GM19023 (cell line): ENCODE data around the gene ROBO3.

Experiments used
- ATAC-seq: cut with Tn5 transposase; IDR thresholded peaks from one replicate; pipeline ENCODE4 v1.9.1; 2021; ENCODE audit warnings: mild to moderate bottlenecking, moderate library complexity; ENCODE audit not compliant: unreplicated experiment

The ROBO3 gene

GRCh38 chr11:124865181-124865901, at the start of gene ROBO3:
Gene ROBO3, plus strand, starts transcription at chr11:124865432. Its CDS starts 146 bp downstream, at chr11:124865578.
- no peak for ATAC-seq

GRCh38 chr11:124817036-124817435, 48.2 kb upstream of the ROBO3 start:
- ATAC-seq: no peak

- no peak for ATAC-seq
Measured at GRCh38 chr11:124821995-124822730, 43.1 kb upstream of the ROBO3 start.

- no peak for ATAC-seq
Measured at GRCh38 chr11:124823512-124824376, 41.5 kb upstream of the ROBO3 start.

- no peak for ATAC-seq
Measured at GRCh38 chr11:124825876-124826275, 39.4 kb upstream of the ROBO3 start.

- ATAC-seq: no peak
Measured at GRCh38 chr11:124829986-124830385, 35.2 kb upstream of the ROBO3 start.

- ATAC-seq: no peak
Measured at GRCh38 chr11:124830749-124831148, 34.5 kb upstream of the ROBO3 start.

- no peak for ATAC-seq
Measured at GRCh38 chr11:124831897-124832296, 33.3 kb upstream of the ROBO3 start.

- ATAC-seq: no peak
Measured at GRCh38 chr11:124832571-124832970, 32.7 kb upstream of the ROBO3 start.

GRCh38 chr11:124834526-124835180, 30.6 kb upstream of the ROBO3 start:
- no peak for ATAC-seq

GRCh38 chr11:124835918-124836317, 29.3 kb upstream of the ROBO3 start:
- ATAC-seq: no peak

GRCh38 chr11:124837491-124837856, 27.8 kb upstream of the ROBO3 start:
- ATAC-seq: no peak

GRCh38 chr11:124838805-124839127, 26.5 kb upstream of the ROBO3 start:
- no peak for ATAC-seq

- no peak for ATAC-seq
Measured at GRCh38 chr11:124839128-124839971, 25.9 kb upstream of the ROBO3 start.

GRCh38 chr11:124839972-124840621, 25.1 kb upstream of the ROBO3 start:
- no peak for ATAC-seq

- no peak for ATAC-seq
Measured at GRCh38 chr11:124840666-124841065, 24.6 kb upstream of the ROBO3 start.

GRCh38 chr11:124841201-124841600, 24.0 kb upstream of the ROBO3 start:
- no peak for ATAC-seq

GRCh38 chr11:124841840-124842239, 23.4 kb upstream of the ROBO3 start:
- ATAC-seq: no peak

GRCh38 chr11:124842305-124842704, 22.9 kb upstream of the ROBO3 start:
- ATAC-seq: no peak

- ATAC-seq: no peak
Measured at GRCh38 chr11:124843616-124843910, 21.7 kb upstream of the ROBO3 start.
